Ishikawa (cell line): ENCODE measurements around the gene MMP24.

Source experiments
- CEBPB ChIP-seq: IDR thresholded peaks from 2 replicates; pipeline ENCODE4 v1.6.1; 2012
- CREB1 ChIP-seq: IDR thresholded peaks from 2 replicates; pipeline ENCODE4 v1.6.1; 2012; ENCODE audit warnings: low read depth
- EGR1 ChIP-seq: IDR thresholded peaks from 2 replicates; pipeline ENCODE4 v1.6.1; 2012
- EP300 ChIP-seq: IDR thresholded peaks from 2 replicates; pipeline ENCODE4 v1.6.1; 2012; ENCODE audit warnings: borderline replicate concordance
- FOXM1 ChIP-seq: IDR thresholded peaks from 2 replicates; pipeline ENCODE4 v1.6.1; 2012; ENCODE audit warnings: low read depth, borderline replicate concordance
- MAX ChIP-seq: IDR thresholded peaks from 2 replicates; pipeline ENCODE4 v1.6.1; 2012
- NFIC ChIP-seq: IDR thresholded peaks from 2 replicates; pipeline ENCODE4 v1.6.1; 2012
- REST ChIP-seq: IDR thresholded peaks from 2 replicates; pipeline ENCODE4 v1.6.1; 2012; ENCODE audit warnings: low read depth, mild to moderate bottlenecking
- TAF1 ChIP-seq: IDR thresholded peaks from 2 replicates; pipeline ENCODE4 v1.6.1; 2012; ENCODE audit warnings: low read depth, mild to moderate bottlenecking
- TEAD4 ChIP-seq: IDR thresholded peaks from 2 replicates; pipeline ENCODE4 v1.6.1; 2012
- USF1 ChIP-seq: IDR thresholded peaks from 2 replicates; pipeline ENCODE4 v1.6.1; 2012
- YY1 ChIP-seq: IDR thresholded peaks from 2 replicates; pipeline ENCODE4 v1.6.1; 2012; ENCODE audit warnings: low read depth
- ZBTB7A ChIP-seq: IDR thresholded peaks from 2 replicates; pipeline ENCODE4 v1.6.1; 2012; ENCODE audit warnings: low read depth

GRCh38 chr20:35311822-35312221, 85.3 kb downstream of the MMP24 start:
- no peak for TF ChIP-seq YY1
- TF ChIP-seq MAX = no peak
- TF ChIP-seq FOXM1 = no peak
- TF ChIP-seq CREB1 = no peak
- no peak for TF ChIP-seq EP300
- TF ChIP-seq USF1 = no peak
- TF ChIP-seq TAF1 = no peak
- TF ChIP-seq NFIC = no peak
- TF ChIP-seq TEAD4 = no peak
- TF ChIP-seq REST = no peak
- TF ChIP-seq EGR1 = no peak
- TF ChIP-seq CEBPB = no peak
- TF ChIP-seq ZBTB7A = no peak
